ENCODE data around the gene TMEM141.

GRCh38 chr9:136824496-136825225, 33.5 kb downstream of the TMEM141 start:
- TF ChIP-seq CTCF (conservative IDR thresholded peaks at IDR 0.05; ENCODE audit: low read depth, low read length): no peak
- TF ChIP-seq EZH2 (IDR thresholded peaks at IDR 0.05; ENCODE audit: borderline replicate concordance, low read depth, low read length, poor library complexity, severe bottlenecking): no peak

All from A673 (cell line).